NCI-H1092 (cell line): Measurements from ENCODE around the gene HVCN1.
"Not testable (repeated sequence)": the region's sequence is repeated elsewhere in the genome, so short reads cannot be mapped to it uniquely, and the experiment has no call there.

Experiments
- DNase-seq: peaks from one replicate; lab custom pipeline; 2025; lab: John Stamatoyannopoulos, UW

HVCN1 gene, protein sequence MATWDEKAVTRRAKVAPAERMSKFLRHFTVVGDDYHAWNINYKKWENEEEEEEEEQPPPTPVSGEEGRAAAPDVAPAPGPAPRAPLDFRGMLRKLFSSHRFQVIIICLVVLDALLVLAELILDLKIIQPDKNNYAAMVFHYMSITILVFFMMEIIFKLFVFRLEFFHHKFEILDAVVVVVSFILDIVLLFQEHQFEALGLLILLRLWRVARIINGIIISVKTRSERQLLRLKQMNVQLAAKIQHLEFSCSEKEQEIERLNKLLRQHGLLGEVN

GRCh38 chr12:110688446-110689280 lies at the start of gene HVCN1:
Gene HVCN1 (minus strand): TSS chr12:110689115. CDS start chr12:110683245, 5,870 bp downstream.
- DNase-seq: no peak

DNA sequence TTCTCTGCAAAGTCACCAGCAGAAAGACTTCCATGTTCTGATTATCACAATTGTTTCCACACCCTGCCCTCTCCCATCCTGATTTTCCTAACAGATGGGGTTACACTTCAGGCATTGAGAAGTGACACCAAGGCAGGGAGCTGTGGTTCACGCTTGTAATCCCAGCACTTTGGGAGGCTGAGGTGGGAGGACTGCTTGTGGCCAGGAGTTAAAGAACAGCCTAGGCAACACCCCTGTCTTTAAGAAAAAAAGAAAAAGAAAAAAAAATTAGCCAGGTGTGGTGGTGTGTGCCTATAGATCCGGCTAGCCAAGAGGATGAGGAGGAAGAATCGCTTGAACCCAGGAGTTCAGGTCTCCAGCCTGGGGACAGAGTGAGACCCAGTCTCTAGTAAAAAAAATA lies 48.6 kb upstream of the HVCN1 start:
- no peak for DNase-seq

DNA sequence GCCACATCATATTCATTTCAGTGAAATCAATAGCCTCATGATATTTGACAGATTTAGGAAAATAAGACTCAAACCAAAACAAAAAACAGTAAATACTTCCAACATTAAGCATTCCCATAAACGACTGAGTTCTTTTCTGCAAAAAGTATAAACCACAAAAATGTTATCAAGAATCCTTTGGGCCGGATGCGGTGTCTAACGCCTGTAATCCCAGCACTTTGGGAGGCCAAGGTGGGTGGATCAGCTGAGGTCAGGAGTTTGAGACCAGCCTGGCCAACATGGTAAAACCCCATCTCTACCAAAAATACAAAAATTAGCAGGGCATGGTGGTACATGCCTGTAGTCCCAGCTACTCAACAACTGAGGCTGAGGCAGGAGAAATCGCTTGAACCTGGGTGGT lies 48.1 kb upstream of the HVCN1 start:
- DNase-seq: not testable (repeated sequence)

DNA sequence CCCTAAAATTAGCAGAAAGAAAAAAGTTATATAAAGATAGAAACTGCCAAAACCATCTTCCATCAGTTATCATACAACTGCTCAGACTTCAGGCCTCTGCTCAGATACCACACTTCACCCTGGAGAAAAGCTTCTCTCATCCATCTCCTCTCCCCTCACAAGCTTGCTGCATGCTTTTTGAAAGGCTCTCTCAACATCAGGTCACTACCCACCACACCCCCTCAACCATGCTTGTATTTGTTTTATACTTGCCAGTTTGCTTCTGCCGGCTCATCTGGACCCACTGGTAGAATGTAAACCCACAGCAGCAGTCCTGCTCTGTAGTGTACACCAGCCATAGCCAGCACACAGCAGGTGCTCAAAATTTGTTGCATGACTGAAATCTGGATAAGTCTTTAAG lies 45.0 kb upstream of the HVCN1 start:
- DNase-seq: no peak

DNA sequence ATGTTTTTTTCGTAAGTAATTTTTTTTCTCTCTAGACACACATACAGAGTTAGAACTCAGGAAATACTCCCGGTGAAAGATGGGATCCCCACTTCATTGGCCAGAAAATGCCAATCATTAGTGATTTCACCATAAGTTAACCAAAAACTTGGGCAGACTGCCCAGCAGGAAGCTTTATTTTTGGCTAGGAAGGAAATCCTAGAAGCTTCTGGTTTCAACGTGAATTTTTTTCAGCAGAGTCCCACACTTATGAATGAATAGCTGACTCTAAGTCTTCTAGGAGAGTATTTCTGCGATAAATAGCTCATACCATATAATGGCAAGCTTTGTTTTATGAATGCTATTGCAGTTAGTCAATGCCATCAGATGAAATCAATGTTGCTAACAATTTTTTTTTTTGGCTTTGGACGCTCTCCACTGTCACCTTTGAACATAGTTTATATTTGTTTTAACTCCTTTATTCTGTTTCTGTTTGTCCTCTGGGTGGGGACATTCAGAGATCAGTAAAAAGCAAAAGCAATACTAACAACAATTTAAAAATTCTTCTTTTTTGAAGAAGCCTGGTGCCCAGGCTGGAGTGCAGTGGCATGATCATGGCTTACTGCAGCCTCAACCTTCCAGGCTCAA lies 44.3 kb upstream of the HVCN1 start:
- no peak for DNase-seq

DNA sequence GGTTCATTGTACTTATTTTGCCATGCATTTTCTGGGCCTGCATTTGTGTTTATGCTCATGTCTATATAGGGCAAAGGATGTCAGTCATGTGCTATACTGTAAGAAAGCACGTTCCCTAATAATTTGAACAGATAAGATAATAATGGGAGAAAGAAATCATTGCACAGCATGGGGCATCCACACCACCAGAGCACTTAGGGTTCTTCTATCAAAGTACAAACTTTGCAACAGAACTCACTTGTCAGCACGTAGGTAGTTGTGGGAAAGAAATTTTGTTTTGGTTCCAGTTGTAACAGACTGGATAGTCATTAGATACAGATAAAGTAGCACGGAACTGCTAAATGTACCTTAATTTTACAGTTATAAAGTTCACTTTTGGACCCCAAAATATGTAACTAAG lies 43.7 kb upstream of the HVCN1 start:
- no peak for DNase-seq

DNA sequence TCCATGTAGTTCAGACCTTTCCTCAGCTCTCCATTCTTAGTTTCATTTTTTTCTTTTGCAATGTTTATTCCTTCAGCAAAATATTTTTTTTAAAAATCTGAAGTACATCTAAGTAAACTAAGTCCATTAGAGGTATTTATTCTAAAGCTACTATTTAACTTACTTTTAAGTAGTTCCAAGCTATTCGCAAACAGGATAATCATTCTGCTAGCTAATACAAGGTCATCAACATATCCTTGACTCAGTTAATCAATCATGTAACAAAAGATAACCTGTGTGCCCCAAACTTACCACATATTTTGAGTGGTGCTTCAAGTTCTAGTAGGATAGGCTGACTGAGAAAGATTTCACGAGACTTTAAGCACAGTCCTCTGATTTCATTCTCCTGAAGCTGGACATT lies 42.6 kb upstream of the HVCN1 start:
- no peak for DNase-seq

GRCh38 chr12:110728628-110729027 lies 39.7 kb upstream of the HVCN1 start:
- DNase-seq: no peak

DNA sequence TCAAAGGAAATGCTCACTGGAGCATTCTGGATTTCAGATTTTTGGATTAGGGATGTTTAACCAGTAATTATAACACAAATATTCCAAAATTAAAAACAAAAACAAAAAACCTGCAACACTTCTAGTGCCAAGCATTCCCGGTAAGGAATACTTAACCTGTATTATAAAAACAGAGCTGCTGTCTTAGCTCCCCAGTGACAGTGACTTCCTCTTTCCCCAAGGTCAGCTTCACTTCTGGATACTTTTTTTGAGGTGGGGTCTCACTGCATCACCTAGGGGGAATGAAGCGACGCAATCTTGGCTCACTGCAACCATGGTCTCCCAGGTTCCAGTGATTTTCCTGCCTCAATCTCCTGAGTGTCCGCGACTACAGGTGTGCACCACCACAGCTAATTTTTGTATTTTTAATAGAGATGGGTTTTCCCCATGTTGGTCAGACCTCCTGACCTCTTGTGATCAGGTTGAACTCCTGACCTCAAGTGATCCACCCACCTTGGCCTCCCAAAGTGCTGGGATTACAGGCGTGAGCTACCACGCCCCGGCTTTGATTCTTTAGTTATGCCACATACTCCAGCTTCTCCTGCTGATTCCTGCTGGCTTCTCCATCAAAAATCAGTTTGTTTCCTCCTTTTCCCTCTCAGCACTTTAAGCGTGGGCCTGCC lies 37.9 kb upstream of the HVCN1 start:
- DNase-seq: no peak

- no peak for DNase-seq
Measured at GRCh38 chr12:110726028-110726427, 37.1 kb upstream of the HVCN1 start.

- DNase-seq: no peak
Measured at GRCh38 chr12:110725267-110725666, 36.4 kb upstream of the HVCN1 start.

DNA sequence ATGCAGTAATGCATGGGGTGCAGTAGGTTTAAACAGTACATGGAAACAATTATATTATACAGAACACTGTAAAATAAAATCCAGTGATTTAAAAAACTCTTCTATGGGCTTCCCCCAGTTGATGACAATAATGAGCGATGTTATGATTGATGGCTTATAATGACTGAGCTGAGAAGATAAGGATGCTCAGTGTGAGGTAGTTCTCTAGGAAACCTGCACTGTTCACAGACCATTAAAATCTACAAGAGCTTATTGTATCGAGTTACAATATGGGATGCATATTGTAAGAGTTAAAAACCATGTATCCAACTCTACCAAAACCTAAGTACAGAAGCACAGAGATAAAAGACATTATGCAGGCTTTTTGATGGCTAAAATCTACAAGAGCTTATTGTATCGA lies 34.0 kb upstream of the HVCN1 start:
- DNase-seq: not testable (repeated sequence)

DNA sequence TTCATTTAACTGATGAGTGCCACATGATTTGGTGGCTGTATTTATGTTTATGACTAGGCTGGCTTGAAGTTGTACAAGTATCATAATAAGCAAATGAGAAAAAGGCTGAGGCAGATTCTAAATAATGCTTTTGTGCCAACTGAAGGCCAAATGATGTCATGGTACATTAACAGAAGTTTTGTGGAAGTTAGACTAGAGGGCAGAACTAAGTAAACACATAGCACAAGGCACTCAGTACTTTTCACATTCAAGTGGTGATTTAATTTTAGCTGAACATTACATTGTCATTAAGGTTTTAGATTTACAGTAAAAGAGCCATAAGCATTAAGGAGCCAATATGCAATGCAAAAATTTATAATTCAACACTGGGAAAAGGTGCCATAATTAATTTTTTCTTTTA lies 32.7 kb upstream of the HVCN1 start:
- no peak for DNase-seq

DNA sequence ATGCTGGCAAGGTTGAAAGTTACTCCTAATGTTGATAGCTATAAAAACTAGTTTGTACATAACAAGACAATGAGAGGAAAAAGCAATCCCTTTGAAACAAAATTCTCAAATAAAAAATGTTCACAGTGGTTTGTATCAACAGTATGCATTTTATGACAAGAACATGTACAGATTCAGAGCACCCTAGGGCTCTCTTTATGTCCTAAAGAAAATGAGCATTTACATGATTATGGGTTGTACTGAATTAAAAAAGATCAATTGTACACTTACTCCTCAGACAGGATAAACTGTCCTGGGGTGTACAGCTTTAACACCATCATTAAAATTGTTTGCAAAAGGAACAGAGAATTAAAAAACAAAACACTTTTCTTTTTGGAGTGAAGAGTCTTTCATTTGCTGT lies 31.6 kb upstream of the HVCN1 start:
- DNase-seq: no peak

- DNase-seq: no peak
Measured at GRCh38 chr12:110718222-110718908, 29.4 kb upstream of the HVCN1 start.

GRCh38 chr12:110717037-110717436 lies 28.1 kb upstream of the HVCN1 start:
- no peak for DNase-seq

GRCh38 chr12:110708917-110709316 lies 20.0 kb upstream of the HVCN1 start:
- DNase-seq: no peak

- DNase-seq: no peak
Measured at GRCh38 chr12:110705309-110705708, 16.4 kb upstream of the HVCN1 start.

GRCh38 chr12:110704750-110705149 lies 15.8 kb upstream of the HVCN1 start:
- DNase-seq: peak; percentile 4

- no peak for DNase-seq
Measured at GRCh38 chr12:110704231-110704630, 15.3 kb upstream of the HVCN1 start.

DNA sequence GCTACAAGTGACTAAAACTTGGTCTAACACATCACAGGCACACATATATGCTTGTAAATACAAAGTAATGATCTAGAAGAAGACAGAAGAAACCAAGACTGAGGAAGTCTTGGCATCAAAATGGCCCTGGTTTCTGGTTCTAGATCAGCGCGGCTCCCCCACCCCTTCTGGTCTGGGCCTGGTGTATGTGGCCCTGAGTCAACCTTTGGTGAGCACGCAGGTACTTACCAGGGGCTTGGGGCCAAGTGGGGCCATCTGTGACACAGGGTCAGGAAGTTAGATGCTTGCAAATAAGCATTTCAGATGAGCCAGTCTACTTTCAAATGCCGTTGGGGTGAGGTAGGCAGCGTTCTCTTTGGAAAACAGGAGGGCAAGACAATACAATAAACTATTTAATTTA lies 13.2 kb upstream of the HVCN1 start:
- DNase-seq: no peak
